RWPE1 (cell line): ENCODE results near the gene ACVRL1.

Experiments
- CTCF ChIA-PET: fragments of 350-600 bp; sonication (Branson Sonifier 250); formaldehyde crosslinking; extraction: SDS; loops from one replicate; lab custom pipeline; 2021; lab: Yijun Ruan, JAX
- POLR2A ChIA-PET: fragments of 400-600 bp; formaldehyde crosslinking; extraction: SDS; loops from one replicate; lab custom pipeline; 2020; ENCODE audit warnings: antibody characterized with exemption; ENCODE audit not compliant: low non-redundant PET; lab: Yijun Ruan, JAX
- DNase-seq: peaks from one replicate; pipeline ENCODE4 v3.0.0; 2012; ENCODE audit warnings: low spot score
- H3K27ac ChIP-seq: fragments of 450-650 bp; 2 replicates; pipeline ENCODE4 v1.5.1; 2017
- TF ChIP-seq, protein P1 (sequence below): fragments of 450-650 bp; conservative IDR thresholded peaks from 2 replicates; pipeline ENCODE4 v1.5.1; 2017; ENCODE audit warnings: low read depth, mild to moderate bottlenecking

ACVRL1 gene

DNA sequence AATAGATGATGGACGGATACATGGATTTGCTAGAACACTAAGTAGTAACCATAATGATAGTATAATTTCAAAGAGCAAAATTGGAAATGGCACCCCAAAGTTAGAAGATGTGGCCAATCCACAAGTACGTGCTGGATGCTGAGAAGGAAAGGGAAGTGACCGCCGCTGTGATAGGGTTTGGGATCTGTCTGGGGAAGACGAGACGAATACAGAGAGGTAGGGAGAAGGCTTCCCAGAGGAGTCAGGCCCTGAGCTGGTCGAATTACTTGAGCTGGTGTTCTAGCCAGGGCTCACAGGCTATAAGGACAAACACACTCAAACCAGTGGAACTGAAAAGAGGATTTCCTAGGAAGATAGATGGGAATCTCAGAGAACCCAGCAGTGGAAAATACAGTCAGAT lies 34.8 kb downstream of the ACVRL1 start:
- DNase-seq = no peak
- ChIA-PET CTCF (interaction anchor here (0.6 kb wide), 1 partner anchor 29 kb away, joined by 3 read pairs; no protein-coding TSS in a partner anchor), POLR2A (no interaction called here)
- H3K27ac ChIP-seq = no peak overlapping the region
- TF ChIP-seq, protein P1, sequence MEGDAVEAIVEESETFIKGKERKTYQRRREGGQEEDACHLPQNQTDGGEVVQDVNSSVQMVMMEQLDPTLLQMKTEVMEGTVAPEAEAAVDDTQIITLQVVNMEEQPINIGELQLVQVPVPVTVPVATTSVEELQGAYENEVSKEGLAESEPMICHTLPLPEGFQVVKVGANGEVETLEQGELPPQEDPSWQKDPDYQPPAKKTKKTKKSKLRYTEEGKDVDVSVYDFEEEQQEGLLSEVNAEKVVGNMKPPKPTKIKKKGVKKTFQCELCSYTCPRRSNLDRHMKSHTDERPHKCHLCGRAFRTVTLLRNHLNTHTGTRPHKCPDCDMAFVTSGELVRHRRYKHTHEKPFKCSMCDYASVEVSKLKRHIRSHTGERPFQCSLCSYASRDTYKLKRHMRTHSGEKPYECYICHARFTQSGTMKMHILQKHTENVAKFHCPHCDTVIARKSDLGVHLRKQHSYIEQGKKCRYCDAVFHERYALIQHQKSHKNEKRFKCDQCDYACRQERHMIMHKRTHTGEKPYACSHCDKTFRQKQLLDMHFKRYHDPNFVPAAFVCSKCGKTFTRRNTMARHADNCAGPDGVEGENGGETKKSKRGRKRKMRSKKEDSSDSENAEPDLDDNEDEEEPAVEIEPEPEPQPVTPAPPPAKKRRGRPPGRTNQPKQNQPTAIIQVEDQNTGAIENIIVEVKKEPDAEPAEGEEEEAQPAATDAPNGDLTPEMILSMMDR = no peak

DNA sequence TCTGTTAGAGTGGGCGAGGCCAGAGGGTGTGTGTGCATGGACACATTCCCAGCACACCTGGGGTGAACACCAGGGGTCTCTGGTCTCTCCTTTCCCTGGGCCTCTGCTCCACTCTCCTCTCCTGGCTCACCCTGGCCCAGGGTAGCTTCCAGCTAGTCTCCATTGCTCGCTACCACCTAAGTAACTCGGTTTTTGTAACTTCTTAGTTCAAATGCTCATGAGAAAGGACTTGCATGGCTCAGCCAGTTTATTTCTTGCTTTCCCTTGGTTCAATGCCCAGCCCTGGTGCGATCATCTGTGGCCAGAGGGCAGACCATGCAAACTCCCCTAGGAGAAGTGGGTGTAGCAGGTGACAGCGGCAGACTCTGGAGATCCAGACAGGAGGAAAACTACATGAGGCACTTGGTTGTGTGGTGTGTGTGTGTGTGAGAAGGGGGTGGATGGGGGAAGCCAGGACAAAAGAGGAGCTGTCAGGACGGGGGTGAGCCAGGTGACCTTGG lies 35.2 kb downstream of the ACVRL1 start:
- no peak overlapping the region for H3K27ac ChIP-seq
- no peak for DNase-seq
- ChIA-PET CTCF (no interaction called here), POLR2A (no interaction called here)
- TF ChIP-seq, protein P1 = no peak

DNA sequence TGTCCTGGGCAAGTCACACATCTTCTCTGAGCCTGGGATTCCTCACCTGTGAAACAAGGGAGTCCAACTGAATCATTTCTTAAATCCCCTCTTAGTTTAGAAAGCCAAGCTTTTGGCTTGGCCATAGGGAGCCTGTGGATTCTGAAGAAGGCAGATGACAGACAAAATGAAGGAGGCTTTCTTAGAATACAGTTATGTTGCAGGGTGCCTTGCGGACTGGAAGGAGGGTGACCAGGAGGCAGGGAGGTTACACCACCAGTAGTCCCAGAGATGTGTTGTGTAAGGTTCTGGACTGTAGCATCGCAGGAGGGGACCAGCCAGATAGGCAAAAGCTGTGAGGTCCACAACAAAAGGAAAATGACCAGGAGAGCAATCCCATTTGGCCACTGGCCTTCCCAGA lies 36.0 kb downstream of the ACVRL1 start:
- TF ChIP-seq, protein P1 = no peak
- no peak for DNase-seq
- CTCF ChIA-PET = no interaction called here
- no peak overlapping the region for H3K27ac ChIP-seq
- POLR2A ChIA-PET = no interaction called here

DNA sequence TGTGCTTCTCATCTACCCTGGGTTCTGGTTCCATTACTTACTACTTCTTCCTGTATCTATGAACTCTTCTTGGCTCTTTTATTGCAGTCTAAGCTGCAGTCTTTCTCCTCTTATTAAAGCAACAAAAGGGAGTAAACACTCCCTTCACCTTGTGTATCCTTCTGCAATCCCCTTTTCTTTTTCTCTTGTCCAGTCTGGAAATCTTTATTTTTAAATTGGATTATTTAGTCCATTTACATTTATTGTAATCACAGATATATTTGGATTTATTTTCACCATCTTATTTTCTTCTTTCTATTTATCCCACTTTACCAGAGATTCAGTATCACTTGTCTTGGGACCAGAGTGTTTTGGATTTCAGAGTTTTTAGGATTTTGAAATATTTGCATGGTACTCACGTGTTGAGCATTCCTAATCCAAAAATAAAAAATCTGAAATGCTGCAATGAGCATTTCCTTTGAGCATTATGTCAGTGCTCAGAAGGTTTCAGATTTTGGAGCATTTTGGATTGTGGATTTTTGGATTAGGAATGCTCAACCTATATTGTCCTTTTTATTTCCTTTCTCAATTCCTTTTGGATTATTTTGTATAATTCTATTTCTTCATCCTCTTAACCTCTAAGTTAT lies 37.4 kb downstream of the ACVRL1 start:
- ChIA-PET POLR2A (no interaction called here), CTCF (interaction anchor here (0.6 kb wide), 1 partner anchor 75 kb away, joined by 7 read pairs; no protein-coding TSS in a partner anchor)
- H3K27ac ChIP-seq = no peak overlapping the region
- TF ChIP-seq, protein P1 = no peak
- no peak for DNase-seq

DNA sequence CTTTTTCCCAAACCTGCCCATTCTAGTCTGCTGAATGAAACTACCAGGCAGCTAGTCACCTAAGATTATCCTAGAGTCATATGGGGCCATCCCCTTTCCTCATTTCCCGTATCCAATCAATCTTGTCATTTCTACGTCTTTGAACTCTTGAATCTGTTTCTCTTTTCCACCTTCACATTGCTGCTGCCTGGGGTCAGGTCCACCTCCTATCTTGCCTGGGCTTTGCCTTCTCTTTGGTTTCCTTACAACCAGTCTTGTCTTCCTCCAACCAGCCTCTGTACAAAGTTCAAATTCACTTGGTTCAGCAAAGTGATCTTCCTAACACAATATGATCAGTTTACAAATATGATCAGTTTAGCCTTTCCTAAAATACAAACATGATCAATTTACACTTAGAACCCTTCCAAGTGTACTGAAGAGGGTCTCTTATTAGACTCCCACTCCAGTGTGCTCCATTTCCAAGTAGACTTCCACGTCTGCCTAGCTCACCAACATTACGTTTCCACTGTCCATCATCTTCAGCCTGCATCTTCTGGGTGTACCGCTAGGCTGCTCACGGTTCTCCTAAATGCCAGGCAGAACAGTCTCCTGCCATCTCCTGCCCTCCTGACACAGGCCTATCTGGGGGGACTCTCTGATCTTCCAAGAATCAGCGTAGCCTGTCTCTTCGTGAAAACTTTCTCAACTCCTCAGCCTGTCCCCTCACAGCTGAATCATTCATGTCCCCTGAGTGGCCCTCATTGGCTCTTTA lies 40.1 kb downstream of the ACVRL1 start:
- no peak overlapping the region for H3K27ac ChIP-seq
- CTCF ChIA-PET = no interaction called here
- no peak for DNase-seq
- TF ChIP-seq, protein P1 = no peak
- POLR2A ChIA-PET = no interaction called here

DNA sequence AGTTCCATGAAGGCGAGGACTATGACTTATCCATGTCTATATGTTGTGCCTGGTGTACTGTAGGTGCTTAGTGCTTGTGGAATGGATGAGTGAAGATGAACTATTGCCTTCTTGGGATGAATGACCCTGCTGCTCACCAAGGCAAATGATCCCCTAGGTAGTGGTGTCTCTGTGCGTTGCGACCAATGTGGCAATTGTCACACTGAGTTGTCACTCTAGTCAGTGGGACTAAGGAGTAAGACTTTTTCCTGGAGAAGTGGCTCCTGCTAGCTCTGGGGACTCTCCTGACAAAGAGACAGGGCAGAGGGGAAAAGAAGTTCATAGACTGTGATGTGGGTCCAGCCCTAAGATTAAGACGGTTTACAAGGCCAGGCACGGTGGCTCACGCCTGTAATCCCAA lies 40.8 kb downstream of the ACVRL1 start:
- POLR2A ChIA-PET = no interaction called here
- TF ChIP-seq, protein P1 = no peak
- no peak for DNase-seq
- no peak overlapping the region for H3K27ac ChIP-seq
- CTCF ChIA-PET = interaction anchor here (0.7 kb wide), 1 partner anchor 758 kb away, joined by 3 read pairs; no protein-coding TSS in a partner anchor
